Panc1 (cell line): ENCODE results near the gene SH3RF2. TPM values are rescaled to one million over a fixed set of nuclear protein-coding genes. Genes with fewer than 3 reads are reported as not detected.

Experiments
- ATAC-seq: fragments of 200-7000 bp; cut with Tn5 transposase; 2 replicates; pipeline ENCODE4 v1.9.1; 2020; ENCODE audit warnings: mild to moderate bottlenecking, moderate library complexity
- BruUV-seq: library from RNA; stranded (reverse); fragments of 400-500 nt; replicated peaks from 2 replicates; lab custom pipeline; 2021; lab: Mats Ljungman, UMichigan
- CTCF ChIA-PET: fragments of 300-600 bp; sonication (Branson Sonifier 250); formaldehyde crosslinking; loops from one replicate; lab custom pipeline; 2022; ENCODE audit warnings: antibody characterized with exemption; lab: Charles Lee
- POLR2A ChIA-PET: fragments of 300-600 bp; sonication (Branson Sonifier 250); formaldehyde crosslinking; loops from one replicate; lab custom pipeline; 2022; ENCODE audit warnings: antibody characterized with exemption; lab: Charles Lee
- DNase-seq: peaks from one replicate; pipeline ENCODE4 v3.0.0-alpha.2; 2010; ENCODE audit warnings: low read depth, low spot score
- H3K27ac ChIP-seq: 2 replicates; pipeline ENCODE4 v1.5.1; 2011; ENCODE audit warnings: mild to moderate bottlenecking, low read length, inconsistent platforms
- H3K27me3 ChIP-seq: fragments of 200-500 bp; sonication (Bioruptor generic); 2 replicates; pipeline ENCODE4 v1.6.0; 2014; ENCODE audit warnings: low read length, inconsistent platforms; ENCODE audit not compliant: control insufficient read depth, insufficient read depth
- H3K36me3 ChIP-seq: fragments of 200-500 bp; sonication (Bioruptor generic); 2 replicates; pipeline ENCODE4 v1.5.1; 2014; ENCODE audit warnings: inconsistent platforms, mild to moderate bottlenecking, low read length, moderate library complexity; ENCODE audit not compliant: control insufficient read depth, insufficient read depth
- H3K4me1 ChIP-seq: 2 replicates; pipeline ENCODE4 v1.5.1; 2011; ENCODE audit warnings: inconsistent platforms, mild to moderate bottlenecking, low read length, moderate library complexity; ENCODE audit not compliant: control insufficient read depth, insufficient read depth
- H3K4me3 ChIP-seq, 2 experiments: 2 replicates each; pipeline ENCODE4 v1.5.1; 2011 to 2012; ENCODE audit warnings: low read depth in 2 of 2, low read length in 2 of 2, mild to moderate bottlenecking in 2 of 2, inconsistent platforms in 1 of 2, moderate library complexity in 1 of 2
- H3K9me3 ChIP-seq: fragments of 200-500 bp; sonication (Bioruptor generic); 2 replicates; pipeline ENCODE4 v1.5.1; 2014; ENCODE audit warnings: low read depth, mild to moderate bottlenecking, inconsistent platforms, low read length, moderate library complexity; ENCODE audit not compliant: control insufficient read depth, insufficient read depth
- CTCF ChIP-seq: fragments of 450-650 bp; IDR thresholded peaks from 2 replicates; pipeline ENCODE4 v1.5.1; 2017; ENCODE audit warnings: mild to moderate bottlenecking
- POLR2AphosphoS5 ChIP-seq: IDR thresholded peaks from 2 replicates; pipeline ENCODE4 v1.6.1; 2012; ENCODE audit warnings: mild to moderate bottlenecking, low read depth, low read length, moderate library complexity
- REST ChIP-seq, 2 experiments: IDR thresholded peaks; 2 replicates each; pipeline ENCODE4 v1.6.1; 2011 to 2012; ENCODE audit warnings: low read depth in 2 of 2, control low read depth in 1 of 2, low read length in 1 of 2, mild to moderate bottlenecking in 1 of 2, moderate library complexity in 1 of 2; ENCODE audit not compliant: insufficient read depth in 1 of 2
- SIN3A ChIP-seq: IDR thresholded peaks from 2 replicates; pipeline ENCODE4 v1.6.1; 2012; ENCODE audit warnings: low read depth, mild to moderate bottlenecking, low read length, moderate library complexity, borderline replicate concordance; ENCODE audit not compliant: insufficient read depth
- TCF7L2 ChIP-seq: IDR thresholded peaks from 2 replicates; pipeline ENCODE4 v1.6.1; 2011; ENCODE audit warnings: mild to moderate bottlenecking, low read depth, low read length, inconsistent platforms
- in situ Hi-C: cut with HindIII; loops from 2 replicates; pipeline ENCODE4 v1.10.0; 2016; ENCODE audit warnings: low sequenced_read_pairs, low pct_unique_long_range_greater_than_20kb
- intact Hi-C: fragments of 100-400 bp; cut with micrococcal nuclease; formaldehyde crosslinking; loops from one replicate; pipeline ENCODE4 v1.10.0; 2022; ENCODE audit not compliant: unreplicated experiment
- total RNA-seq: library from RNA; stranded (reverse); gene quantifications from one replicate; pipeline ENCODE4 v1.2.1, GENCODE V29; 2021; ENCODE audit not compliant: unreplicated experiment

SH3RF2 gene
- total RNA-seq, 1 experiment from 2014 or later, result 23.1 TPM

- BruUV-seq, result no TSS peak
- H3K4me1 ChIP-seq, result peaks cover 58% of the 10 kb centered on the region
- no peaks in the 10 kb centered on the region for H3K27me3 ChIP-seq
- intact Hi-C loops (loop anchor here (10.0 kb wide), 1 partner anchor 99 kb away; no protein-coding TSS in a partner anchor), in situ Hi-C loops (no loop called here)
- ATAC-seq, result peak; percentile 77
- TF ChIP-seq REST (IDR thresholded peaks at IDR 0.05; ENCODE audit: insufficient read depth in 1 of 2, low read depth in 2 of 2, low read length in 1 of 2), result no peak
- no peak for TF ChIP-seq POLR2AphosphoS5
- TF ChIP-seq SIN3A, result no peak
- TF ChIP-seq CTCF, result no peak
- peak; percentile 91 for TF ChIP-seq TCF7L2
- H3K9me3 ChIP-seq, result no peaks in the 10 kb centered on the region
- peak; percentile 98 for DNase-seq
- peak overlapping the region; percentile 80 for H3K27ac ChIP-seq
- no peaks in the 10 kb centered on the region for H3K36me3 ChIP-seq
- peak overlapping the region in 1 of 2 experiments; percentile 24; a peak in 2 of 4 replicates for H3K4me3 ChIP-seq
- ChIA-PET POLR2A (interaction anchor here (0.6 to 1.0 kb wide), 2 partner anchors 9 to 15 kb away, joined by 3 read pairs; no protein-coding TSS in a partner anchor), CTCF (no interaction called here)
These were observed 9.9 kb downstream of the SH3RF2 start for GRCh38 chr5:145946112-145946861.

- Histone ChIP-seq H3K36me3 (no peaks in the 10 kb centered on the region), H3K4me1 (peaks cover 46% of the 10 kb centered on the region), H3K4me3 (no peak overlapping the region), H3K27ac (peak overlapping the region; percentile 70), H3K9me3 (no peaks in the 10 kb centered on the region), H3K27me3 (no peaks in the 10 kb centered on the region)
- no TSS peak for BruUV-seq
- in situ Hi-C loops (no loop called here), intact Hi-C loops (loop anchor here (10.0 kb wide), 1 partner anchor 97 kb away; no protein-coding TSS in a partner anchor)
- TF ChIP-seq TCF7L2, result no peak
- TF ChIP-seq CTCF, result no peak
- no peak for TF ChIP-seq SIN3A
- TF ChIP-seq REST (IDR thresholded peaks at IDR 0.05; ENCODE audit: insufficient read depth in 1 of 2, low read depth in 2 of 2, low read length in 1 of 2), result no peak
- TF ChIP-seq POLR2AphosphoS5, result no peak
- CTCF ChIA-PET, result no interaction called here
- POLR2A ChIA-PET, result no interaction called here
- DNase-seq (no peak), ATAC-seq (no peak)
These were observed 11.2 kb downstream of the SH3RF2 start for GRCh38 chr5:145947581-145947980.
